GM12872 (cell line): ENCODE data around the gene HES2.

Experiments
- TF ChIP-seq, protein P1 (sequence below): IDR thresholded peaks from 3 replicates; pipeline ENCODE4 v1.5.1; 2011; ENCODE audit warnings: low read depth, mild to moderate bottlenecking, low read length, moderate library complexity; ENCODE audit not compliant: insufficient read depth

HES2 gene

GRCh38 chr1:6427441-6428390, 8.0 kb upstream of the HES2 start:
- TF ChIP-seq, protein P1, sequence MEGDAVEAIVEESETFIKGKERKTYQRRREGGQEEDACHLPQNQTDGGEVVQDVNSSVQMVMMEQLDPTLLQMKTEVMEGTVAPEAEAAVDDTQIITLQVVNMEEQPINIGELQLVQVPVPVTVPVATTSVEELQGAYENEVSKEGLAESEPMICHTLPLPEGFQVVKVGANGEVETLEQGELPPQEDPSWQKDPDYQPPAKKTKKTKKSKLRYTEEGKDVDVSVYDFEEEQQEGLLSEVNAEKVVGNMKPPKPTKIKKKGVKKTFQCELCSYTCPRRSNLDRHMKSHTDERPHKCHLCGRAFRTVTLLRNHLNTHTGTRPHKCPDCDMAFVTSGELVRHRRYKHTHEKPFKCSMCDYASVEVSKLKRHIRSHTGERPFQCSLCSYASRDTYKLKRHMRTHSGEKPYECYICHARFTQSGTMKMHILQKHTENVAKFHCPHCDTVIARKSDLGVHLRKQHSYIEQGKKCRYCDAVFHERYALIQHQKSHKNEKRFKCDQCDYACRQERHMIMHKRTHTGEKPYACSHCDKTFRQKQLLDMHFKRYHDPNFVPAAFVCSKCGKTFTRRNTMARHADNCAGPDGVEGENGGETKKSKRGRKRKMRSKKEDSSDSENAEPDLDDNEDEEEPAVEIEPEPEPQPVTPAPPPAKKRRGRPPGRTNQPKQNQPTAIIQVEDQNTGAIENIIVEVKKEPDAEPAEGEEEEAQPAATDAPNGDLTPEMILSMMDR: no peak

- TF ChIP-seq, protein P1: no peak
Measured at GRCh38 chr1:6426972-6427350, 7.2 kb upstream of the HES2 start.

GRCh38 chr1:6426277-6426971, 6.7 kb upstream of the HES2 start:
- TF ChIP-seq, protein P1: no peak

GRCh38 chr1:6425658-6426057, 5.9 kb upstream of the HES2 start:
- TF ChIP-seq, protein P1: no peak

DNA sequence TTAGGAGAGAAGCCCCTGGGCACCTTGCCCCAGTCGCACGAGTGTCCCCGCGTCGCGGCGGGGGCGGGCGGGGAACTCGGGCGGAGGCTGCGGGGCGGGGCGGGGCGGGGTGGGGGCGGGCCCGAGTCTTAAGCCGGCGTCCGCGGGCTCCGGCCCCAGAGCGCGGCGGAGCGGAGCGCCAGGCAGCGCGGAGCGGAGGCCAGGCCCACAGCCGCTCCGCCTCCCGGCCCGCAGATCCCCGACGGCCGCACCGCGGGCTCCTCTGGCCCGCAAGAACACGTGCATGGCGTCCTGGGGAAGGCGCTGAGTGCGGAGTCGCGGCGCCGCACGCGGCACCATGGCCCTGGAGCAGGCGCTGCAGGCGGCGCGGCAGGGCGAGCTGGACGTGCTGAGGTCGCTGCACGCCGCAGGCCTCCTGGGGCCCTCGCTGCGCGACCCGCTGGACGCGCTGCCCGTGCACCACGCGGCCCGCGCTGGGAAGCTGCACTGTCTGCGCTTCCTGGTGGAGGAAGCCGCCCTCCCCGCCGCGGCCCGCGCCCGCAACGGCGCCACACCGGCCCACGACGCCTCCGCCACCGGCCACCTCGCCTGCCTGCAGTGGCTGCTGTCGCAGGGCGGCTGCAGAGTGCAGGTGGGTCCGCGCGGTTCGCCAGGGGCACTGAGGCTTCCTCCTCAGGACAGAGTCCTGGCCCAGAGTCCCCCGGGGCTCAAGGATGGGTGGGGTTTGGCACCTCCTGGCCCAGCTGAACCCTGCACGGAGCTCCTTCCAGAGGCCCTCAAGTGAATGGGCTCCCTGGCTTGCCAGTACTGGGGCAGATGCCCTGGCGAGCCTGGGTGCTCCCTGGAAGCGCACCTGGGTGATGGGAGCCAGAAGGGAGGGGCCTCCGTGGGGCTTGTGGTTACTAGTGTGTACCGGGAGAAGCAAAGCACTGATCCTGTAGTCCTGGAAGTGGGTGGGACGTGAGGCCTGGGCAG, 5.2 kb upstream of the HES2 start, which contains the start of gene ESPN:
Gene ESPN (plus strand): TSS at position 158 of the 975 bp plus-strand sequence. CDS start 180 bp downstream, at position 338.
- TF ChIP-seq, protein P1: no peak

- TF ChIP-seq, protein P1: no peak
Measured at GRCh38 chr1:6424000-6424565, 4.4 kb upstream of the HES2 start.
